ENCODE data around the gene XKR7.

The XKR7 gene

GRCh38 chr20:32036716-32037485, 69.0 kb downstream of the XKR7 start:
- no peak for DNase-seq (ENCODE audit: low read depth in 4 of 4, low spot score in 1 of 4)

DNA sequence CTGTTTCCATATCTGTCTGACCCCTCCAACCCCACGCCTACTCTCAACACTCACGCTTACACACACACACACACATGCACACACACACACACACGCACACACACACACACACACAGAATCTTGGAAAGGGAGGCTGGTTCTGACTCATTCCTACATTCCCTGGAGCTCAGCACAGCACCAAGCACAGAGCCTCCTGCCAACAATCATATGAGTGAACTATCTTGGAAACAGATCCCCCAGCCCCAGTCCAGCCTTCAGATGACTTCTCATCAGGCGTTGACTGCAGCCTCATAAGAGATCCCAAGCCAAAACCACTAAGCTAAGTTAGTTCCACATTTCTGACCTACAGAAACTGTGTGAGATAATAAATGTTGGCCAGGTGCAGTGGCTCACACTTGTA, 70.0 kb downstream of the XKR7 start:
- no peak for DNase-seq (ENCODE audit: low read depth in 4 of 4, low spot score in 1 of 4)

DNA sequence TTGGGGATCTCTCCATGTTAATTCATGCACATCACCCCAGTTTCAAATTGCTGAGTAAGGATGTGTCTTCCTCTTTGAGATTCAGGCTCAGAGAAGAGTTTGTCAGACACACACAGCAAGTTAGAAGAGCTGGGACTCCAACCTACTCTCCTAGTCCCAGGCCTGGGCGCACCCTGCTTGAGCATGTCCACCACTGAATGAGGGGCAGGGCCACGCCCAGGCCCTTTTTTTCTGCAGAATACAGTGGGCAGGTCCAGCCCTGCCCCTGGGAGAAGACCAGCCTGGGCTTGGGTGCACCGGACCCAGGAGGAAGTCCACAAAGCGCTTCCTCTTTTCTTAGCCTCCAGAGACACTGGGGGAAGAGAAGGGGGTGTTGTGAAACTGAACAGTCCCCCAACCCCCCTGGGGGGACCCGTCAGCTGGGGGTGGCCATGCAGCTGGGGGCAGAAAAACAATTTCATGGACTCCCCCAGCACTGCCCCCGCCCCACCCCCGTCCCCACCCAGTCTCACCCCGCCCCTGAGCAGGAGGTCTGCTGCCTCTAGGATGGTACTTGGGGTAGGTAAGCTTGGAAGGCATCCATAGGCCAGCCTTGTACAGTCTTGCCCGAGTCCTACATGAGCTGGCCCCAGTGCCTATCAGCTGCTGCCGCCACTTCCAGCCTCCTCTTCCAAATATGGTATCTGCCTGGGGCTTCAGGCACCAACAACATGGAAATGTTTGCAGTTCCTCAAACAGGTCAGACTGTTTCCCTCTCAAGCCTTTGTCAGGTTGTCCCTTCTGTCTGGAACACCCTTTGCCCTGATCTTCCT, 72.4 kb downstream of the XKR7 start:
- DNase-seq (ENCODE audit: low read depth in 4 of 4, low spot score in 1 of 4), result no peak

GRCh38 chr20:32045999-32046398, 78.0 kb downstream of the XKR7 start:
- DNase-seq (ENCODE audit: low read depth in 4 of 4, low spot score in 1 of 4), result no peak

DNA sequence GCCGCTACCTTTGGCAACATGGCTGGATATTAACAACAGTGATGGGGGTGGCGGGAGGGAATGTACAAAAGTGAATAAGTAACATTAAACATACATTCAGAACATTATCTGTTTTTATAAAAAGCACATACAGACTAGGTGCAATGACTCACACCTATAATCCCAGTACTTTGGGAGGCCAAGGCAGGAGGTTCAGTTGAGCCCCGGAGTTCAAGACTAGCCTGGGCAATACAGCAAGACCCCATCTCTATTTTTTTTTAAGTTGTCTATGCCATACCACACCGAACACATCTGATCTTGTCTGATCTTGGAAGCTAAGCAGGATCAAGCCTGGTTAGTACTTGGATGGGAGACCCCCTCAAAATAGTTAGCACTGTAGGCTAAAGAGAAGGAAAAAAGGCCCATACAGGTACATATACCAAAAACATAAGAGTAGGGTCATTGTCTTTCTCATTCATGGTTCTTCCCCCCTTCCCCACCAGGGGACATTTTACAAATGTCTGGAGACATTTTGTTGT, 82.4 kb downstream of the XKR7 start:
- DNase-seq (ENCODE audit: low read depth in 4 of 4, low spot score in 1 of 4), result no peak

DNA sequence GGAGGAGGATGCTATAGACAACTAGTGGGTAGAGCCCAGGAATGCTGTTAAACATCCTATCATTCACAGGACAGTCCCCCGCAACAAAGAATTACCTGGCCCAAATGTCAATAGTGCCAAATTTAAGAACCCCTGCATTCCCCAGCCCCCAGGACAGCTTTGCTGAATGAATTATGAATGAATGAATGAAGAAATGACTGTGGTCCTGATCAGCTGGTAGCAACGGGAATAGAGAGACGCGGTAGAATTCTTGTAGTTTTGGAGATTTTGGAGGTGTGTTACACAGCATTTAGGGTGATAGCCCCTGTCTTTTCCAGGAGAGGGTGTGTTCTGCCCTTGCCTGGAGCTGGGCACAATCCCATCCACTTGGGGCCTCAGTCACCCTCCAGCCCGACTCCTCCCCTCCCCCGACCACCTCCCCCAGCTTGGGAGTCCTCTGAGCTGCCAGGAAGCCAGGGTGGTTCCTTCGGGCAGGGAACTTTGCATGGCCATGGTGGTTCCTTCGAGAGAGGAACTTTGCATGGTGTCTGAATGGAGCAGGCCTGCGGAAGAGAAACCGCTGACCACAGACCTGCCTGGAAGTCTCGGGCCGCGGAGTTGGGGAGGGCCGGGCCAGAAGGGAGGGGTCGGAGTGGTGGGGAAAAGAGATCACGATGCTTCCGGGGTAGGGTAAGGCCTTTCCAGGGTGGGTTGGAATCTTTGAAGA, 83.1 kb downstream of the XKR7 start:
- DNase-seq (ENCODE audit: low read depth in 4 of 4, low spot score in 1 of 4), result no peak

DNA sequence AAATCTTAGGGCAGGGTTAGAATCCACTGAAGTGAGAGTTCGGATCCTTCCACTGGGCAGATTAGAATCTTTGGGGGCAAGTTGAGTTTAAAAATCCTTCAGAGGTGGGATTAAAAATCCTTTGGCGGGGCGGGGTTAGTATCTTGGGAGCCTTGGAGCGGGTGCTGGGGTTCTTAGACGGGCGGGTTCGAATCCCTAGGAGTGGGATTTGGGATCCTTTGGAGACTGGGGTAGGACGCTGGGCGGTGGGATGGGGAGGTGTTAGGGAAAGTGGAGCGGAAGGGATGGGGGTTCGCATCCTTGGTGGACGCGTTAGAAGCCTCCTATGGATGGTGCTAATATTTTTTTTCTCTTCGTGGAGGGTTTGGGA, 83.8 kb downstream of the XKR7 start:
- DNase-seq (ENCODE audit: low read depth in 4 of 4, low spot score in 1 of 4), result no peak

DNA sequence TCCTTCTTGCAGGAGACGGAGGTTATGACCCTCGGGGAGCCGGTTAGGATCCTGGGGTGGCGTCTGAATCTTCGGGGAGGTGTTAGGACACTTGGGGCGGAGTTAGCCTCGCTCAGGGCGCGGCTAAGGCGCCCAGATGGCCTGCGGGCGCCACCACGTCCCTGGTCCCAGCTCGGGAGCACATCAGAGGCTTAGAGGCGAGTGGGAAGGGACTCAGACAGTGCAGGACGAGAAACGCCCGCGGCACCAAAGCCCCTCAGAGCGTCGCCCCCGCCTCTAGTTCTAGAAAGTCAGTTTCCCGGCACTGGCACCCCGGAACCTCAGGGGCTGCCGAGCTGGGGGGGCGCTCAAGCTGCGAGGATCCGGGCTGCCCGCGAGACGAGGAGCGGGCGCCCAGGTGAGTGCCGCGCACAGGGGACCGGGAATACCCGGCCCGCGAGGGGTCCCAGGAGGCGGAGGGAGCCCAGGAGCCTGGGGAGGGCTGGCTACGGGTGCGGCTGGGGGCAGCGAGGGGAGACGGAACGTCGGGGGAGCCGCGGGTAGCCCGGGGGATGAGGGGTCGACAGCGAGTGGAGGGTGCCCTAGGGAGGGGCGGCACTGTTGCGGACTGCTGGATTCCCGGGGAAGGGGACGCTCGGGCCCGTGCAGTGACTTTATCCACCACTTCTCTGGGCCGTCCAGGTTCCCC, 84.3 kb downstream of the XKR7 start, which contains the start of gene HCK:
TSS of gene HCK (plus strand) at position 153 of the 688 bp plus-strand sequence.
- DNase-seq (ENCODE audit: low read depth in 4 of 4, low spot score in 1 of 4), result no peak

DNA sequence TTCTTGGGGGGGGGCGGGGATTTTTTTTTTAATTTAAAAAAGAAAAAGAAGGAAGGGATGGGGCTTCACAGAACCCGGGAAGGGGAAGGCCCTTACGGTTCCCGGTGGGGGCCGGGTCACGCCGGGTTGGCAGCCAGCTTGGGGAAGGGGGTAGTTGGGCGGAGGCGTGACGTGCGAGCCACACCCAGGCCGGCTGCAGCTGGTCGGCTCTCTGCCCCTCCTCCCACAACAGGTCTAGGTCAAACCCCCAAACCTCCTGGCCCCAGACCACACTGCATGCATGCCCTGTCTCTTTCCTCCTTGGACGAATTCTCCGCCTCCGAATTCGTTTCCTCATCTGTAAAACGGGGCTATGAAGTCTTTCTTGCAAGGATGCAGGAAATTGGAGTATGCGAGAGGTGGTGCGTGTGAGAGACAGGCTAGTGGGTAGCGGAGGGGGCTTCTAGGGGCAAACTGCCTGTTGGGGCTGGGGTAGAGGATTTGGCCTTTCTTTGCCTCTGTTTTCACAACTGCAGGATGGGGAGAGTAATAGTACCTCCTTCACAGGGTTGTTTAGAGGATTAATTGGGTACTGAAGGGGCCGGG, 84.9 kb downstream of the XKR7 start:
- DNase-seq (ENCODE audit: low read depth in 4 of 4, low spot score in 1 of 4), result no peak
